Skeletal muscle cell (primary cell): ENCODE results near the gene REC114.
"Not testable (repeated sequence)": the region's sequence is repeated elsewhere in the genome, so short reads cannot be mapped to it uniquely, and the experiment has no call there.

Experiments used
- DNase-seq: peaks from one replicate; pipeline ENCODE4 v3.0.0-alpha.2; 2010; ENCODE audit warnings: low read depth
- H3K4me3 ChIP-seq: 2 replicates; pipeline ENCODE4 v1.5.1; 2011; ENCODE audit warnings: low read depth, mild to moderate bottlenecking, control low read depth, low read length, moderate library complexity

Gene REC114

GRCh38 chr15:73449980-73450379 is 7.0 kb downstream of the REC114 start:
- DNase-seq, H3K4me3 ChIP-seq: not testable (repeated sequence)

DNA sequence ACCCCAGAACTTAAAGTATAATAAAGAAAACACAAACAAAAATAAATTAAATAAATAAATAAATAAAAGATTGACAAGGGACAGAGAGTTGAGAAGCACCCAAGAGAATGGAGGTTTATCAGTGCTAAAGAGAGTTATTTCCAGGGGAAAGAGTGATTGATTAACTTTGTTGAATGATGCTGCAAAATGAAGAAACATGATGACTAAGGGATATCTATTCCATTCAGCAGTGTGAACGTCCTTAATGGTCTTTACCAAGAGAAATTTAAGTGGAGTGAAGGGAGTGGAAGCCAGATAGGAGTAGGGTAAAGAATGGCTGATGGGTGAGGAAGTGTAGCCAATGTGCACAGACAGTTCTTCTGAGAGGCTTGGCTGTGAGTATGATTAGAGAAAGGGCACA is 11.1 kb downstream of the REC114 start:
- no peak overlapping the region for H3K4me3 ChIP-seq
- no peak for DNase-seq

GRCh38 chr15:73455876-73456275 is 12.9 kb downstream of the REC114 start:
- no peak for DNase-seq
- no peak overlapping the region for H3K4me3 ChIP-seq

- no peak overlapping the region for H3K4me3 ChIP-seq
- no peak for DNase-seq
These were observed 14.4 kb downstream of the REC114 start for GRCh38 chr15:73457334-73457733.

GRCh38 chr15:73460662-73461061 is 17.7 kb downstream of the REC114 start:
- no peak for DNase-seq
- H3K4me3 ChIP-seq: no peak overlapping the region

DNA sequence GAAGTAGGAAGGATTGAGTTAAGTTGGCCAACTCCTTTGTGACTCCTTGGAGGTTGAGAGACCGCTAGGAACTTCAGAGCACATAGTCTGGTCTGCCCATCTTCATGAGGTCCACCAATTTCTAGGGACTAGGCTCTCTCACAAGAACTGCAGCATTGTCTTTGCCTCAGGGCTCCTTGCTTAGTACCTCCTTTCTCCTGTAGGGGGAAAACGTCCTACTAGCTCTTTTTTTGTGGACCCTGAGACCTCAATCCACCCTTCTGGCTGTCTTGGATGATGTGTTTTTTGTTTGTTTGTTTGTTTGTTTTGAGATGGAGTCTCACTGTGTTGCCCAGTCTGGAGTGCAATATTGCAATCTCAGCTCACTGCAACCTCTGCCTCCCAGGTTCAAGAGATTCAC is 21.6 kb downstream of the REC114 start:
- no peak overlapping the region for H3K4me3 ChIP-seq
- DNase-seq: no peak

- H3K4me3 ChIP-seq: no peak overlapping the region
- no peak for DNase-seq
These were observed 24.8 kb downstream of the REC114 start for GRCh38 chr15:73467758-73468157.

GRCh38 chr15:73474785-73475184 is 31.8 kb downstream of the REC114 start:
- no peak overlapping the region for H3K4me3 ChIP-seq
- DNase-seq: no peak

- no peak for DNase-seq
- no peak overlapping the region for H3K4me3 ChIP-seq
These were observed 33.8 kb downstream of the REC114 start for GRCh38 chr15:73476704-73477216.

DNA sequence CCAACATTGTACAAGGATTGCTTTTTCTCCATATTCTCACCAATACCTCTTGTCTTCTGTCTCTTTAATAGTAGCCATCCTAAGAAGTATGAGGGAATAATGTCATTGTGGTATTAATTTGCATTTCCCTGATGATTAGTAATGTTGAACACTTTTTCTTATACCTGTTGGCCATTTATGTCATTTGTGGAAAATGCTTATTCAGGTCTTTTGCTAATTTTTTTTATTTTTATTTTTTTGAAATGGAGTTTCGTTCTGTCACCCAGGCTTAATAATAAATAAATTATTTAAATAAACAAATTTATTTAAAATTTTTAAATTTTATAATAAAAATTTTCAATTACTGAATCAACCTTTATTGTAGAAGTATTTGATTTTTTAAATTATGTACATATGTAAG is 37.1 kb downstream of the REC114 start:
- no peak overlapping the region for H3K4me3 ChIP-seq
- no peak for DNase-seq

DNA sequence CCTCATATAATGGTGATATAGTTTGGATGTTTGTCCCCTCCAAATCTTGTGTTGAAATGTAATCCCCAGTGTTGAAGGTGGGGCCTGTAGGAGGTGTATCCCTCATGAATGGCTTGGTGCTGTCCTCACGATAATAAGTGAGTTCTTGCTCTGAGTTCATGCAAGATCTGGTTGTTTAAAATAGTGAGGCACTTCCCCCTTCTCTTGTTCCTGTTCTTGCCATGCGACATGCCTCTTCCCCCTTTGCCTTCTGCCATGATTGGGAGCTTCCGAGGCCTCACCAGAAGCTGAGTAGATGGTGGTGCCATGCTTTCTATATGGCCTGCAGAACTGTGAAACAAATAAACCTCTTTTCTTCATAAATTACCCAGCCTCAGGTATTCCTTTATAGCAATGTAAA is 39.2 kb downstream of the REC114 start:
- DNase-seq: no peak

DNA sequence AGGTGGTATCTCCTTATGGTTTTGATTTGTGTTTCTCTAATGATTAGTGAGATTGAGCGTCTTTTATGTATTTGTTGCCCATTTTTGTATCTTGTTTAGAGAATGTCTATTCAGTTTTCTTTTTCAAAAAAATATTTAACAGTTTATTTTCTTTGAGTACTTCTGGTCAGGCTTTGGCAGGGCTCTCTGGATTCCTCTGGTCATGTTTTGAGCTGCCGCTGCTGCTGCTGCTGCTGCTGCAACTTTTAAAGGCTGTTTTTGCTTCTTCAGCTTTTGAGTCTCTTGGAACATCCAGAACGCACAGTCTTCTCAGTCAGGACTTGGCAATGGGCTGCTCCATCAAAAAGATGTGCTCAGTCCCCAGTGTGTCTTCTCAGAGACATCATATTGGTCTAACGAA is 40.1 kb downstream of the REC114 start:
- no peak for DNase-seq
- H3K4me3 ChIP-seq: no peak overlapping the region

More for the DNA sequence above, 39.2 kb downstream of the REC114 start:
- no peak overlapping the region for H3K4me3 ChIP-seq

DNA sequence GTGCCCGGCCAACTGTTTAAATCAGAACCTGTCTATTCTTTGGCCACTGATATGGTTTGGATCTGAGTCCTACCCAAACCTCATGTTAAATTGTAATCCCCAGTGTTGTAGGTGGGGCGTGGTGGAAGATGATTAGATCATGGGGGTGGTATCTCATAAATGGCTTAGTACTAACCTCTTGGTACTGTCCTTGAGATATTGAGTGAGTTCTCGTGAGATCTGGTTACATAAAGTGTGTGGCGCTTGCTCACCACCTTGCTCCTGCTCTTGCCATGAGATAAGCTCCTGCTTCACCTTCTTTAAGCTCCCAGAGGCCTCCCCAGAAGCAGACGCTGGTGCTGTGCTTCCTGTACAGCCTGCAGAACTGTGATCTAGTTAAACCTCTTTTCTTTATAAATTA is 42.4 kb downstream of the REC114 start:
- no peak for DNase-seq
- H3K4me3 ChIP-seq: no peak overlapping the region

- peak; percentile 1 for DNase-seq
- H3K4me3 ChIP-seq: not testable (repeated sequence)
These were observed 42.9 kb downstream of the REC114 start for GRCh38 chr15:73485885-73486284.

DNA sequence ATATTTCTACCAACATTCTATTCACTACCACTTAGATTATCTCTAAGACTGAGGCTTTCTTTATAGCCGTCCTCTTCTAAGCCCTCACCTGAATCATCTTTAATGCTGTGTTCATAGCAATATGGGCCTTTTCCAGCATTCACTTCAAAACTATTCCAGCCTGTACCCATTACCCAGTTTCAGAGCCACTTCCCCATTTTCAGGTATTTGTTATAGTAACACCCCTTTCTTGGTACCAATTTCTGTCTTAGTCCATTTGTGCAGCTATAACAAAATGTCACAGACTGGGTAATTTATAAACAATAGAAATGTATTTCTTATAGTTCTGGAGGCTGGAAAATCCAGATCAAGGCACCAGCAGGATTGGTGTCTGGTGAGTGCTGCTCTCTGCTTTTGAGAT is 45.7 kb downstream of the REC114 start:
- H3K4me3 ChIP-seq: no peak overlapping the region
- DNase-seq: no peak

- H3K4me3 ChIP-seq: no peak overlapping the region
- DNase-seq: no peak
These were observed 51.0 kb downstream of the REC114 start for GRCh38 chr15:73493922-73494321.

GRCh38 chr15:73495181-73495580 is 52.2 kb downstream of the REC114 start:
- DNase-seq: no peak
- no peak overlapping the region for H3K4me3 ChIP-seq

DNA sequence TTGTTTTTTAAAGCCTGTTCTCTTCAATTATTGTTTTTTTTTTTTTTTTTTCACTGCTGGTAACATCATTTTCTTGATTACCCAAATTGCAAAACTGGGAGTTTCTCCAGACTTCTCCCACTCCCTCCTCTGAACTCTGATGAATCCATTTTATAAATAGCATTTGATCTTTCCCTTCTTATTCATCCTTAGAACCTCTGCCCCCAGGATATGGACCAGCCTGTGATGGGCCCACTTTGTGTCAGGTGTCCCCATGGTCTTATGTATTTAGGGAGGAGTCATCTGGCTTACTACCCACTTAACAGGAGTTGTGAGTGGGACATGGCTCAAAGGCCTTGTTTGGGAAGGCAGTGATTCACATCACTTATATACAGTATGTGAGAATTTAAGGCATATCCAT is 57.7 kb downstream of the REC114 start:
- DNase-seq: no peak

DNA sequence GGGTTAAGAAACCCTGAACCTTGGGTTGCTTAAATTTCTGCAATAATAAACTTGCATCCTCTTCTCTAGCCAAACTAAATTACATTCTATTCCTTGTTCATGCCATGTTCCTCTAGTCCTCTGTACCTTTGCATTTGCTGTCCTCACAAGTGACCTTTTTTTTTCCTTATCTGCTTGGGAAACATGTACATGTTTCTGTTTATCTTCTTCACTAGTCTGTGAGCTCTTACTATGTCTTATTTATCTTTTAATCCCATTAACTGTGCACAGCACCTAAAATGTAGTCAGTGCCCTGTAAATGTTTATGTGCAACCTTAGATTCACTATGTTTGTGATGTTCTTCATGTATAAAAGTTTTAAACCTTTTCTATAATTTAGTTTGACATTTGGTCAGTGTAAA is 61.9 kb downstream of the REC114 start:
- H3K4me3 ChIP-seq: no peak overlapping the region
- DNase-seq: no peak

More for the DNA sequence above, 57.7 kb downstream of the REC114 start:
- no peak overlapping the region for H3K4me3 ChIP-seq

DNA sequence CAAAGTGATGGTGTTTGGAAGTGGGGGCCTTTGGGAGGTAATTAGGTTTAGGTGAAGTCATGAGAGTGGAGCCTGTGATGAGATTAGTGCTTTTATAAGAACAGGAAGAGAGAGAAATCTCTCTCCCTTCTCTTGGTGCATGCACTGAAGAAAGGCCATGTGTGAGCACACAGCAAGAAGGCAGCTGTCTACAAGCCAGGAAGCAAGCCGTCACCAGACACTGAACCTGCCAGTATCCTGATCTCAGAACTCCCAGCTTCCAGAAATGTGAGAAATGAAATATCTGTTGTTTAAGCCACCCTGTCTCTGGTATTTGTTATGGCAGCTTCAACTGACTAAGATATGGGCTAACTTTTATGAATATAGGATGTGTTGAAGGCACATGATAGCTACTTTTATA is 72.6 kb downstream of the REC114 start:
- no peak for DNase-seq
- no peak overlapping the region for H3K4me3 ChIP-seq

- H3K4me3 ChIP-seq: no peak overlapping the region
- DNase-seq: no peak
These were observed 74.6 kb downstream of the REC114 start for GRCh38 chr15:73517566-73517965.

DNA sequence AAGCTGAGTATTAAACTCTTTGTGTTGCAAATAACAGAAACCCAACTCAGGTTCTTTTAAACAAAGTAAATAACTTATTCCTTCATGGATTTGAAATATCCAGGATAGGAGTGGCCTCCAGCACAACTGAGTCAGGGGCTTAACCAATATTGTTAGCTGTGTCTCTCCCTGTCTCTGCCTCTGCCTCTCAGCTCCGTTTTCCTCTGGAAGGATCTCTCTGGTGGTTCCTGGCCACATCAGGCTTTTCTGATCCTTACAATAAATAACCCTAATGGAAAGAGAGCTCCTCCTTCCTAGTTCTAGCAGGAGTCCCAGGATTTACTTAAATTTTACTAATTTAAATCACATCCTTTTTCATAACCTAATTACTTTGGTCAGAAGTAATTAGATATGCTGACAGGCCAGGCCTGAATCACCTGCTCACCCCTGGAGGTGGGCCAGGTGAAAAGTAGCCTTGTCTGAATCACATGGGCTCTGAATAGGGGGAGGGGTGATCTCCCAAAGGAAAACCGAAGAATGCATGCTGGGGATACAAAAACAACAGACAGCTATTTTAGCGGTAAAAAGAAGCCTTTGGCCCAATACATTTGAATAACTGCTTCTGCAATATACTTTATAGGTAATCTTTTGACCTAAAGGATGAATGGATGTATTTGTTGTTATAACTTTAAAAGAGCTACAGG is 75.4 kb downstream of the REC114 start:
- H3K4me3 ChIP-seq: no peak overlapping the region
- no peak for DNase-seq
